HG02759 (cell line): ENCODE data around the gene KCNE4.

Experiments used
- ATAC-seq: cut with Tn5 transposase; IDR thresholded peaks from one replicate; pipeline ENCODE4 v1.9.1; 2021; ENCODE audit warnings: mild to moderate bottlenecking, moderate library complexity; ENCODE audit not compliant: unreplicated experiment

The KCNE4 gene, protein sequence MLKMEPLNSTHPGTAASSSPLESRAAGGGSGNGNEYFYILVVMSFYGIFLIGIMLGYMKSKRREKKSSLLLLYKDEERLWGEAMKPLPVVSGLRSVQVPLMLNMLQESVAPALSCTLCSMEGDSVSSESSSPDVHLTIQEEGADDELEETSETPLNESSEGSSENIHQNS

DNA sequence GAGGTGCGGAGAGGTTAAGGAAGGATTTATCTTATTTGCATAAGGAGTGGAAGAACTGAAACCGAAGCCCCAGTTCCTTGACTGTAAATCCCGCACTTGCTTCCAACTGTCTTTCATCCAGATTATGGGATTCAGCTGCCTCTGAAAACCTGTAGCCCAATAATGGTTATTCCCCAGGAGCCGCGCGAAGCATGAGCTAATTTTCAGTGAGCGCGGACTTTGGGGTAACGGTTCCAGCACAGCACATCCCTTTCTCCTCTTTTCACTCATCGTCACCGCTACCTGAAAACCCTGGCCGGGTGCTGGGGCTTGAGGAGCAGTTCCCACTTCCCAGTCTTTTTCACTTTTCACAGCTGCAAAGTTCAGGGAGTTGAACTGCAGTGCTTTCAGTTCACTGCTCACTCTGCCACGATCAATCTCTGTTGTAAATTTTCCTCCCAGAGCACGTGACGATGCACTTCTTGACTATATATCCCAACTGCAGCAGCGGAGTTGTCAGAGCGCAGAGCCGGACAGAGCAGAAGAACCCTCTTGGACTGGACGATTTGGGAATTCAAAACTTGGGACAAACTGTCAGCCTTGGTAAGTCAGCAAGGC lies at the start of gene KCNE4:
TSS of gene KCNE4 (plus strand) at position 498 of the 597 bp plus-strand sequence. CDS start 641 bp downstream, outside the sequence.
- ATAC-seq: no peak

DNA sequence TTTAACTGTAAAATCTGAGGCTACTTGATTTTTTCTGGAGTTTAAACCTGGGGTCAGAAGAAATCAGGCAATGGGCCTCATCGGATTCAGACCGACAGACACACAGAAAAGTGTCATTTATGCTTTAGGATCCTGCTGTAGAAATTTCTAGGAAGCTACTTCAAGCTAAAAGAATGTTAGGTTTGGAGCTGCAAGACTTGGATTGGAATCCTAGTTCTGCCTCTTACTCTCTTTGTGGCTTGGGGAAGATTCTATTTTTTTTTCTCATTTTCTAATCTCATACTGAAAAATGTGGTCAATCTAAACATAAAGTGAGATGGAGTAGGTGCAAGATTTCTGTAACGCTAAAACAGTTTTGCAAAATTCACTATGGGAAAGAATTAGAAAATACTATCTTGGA lies 48.8 kb upstream of the KCNE4 start:
- no peak for ATAC-seq

DNA sequence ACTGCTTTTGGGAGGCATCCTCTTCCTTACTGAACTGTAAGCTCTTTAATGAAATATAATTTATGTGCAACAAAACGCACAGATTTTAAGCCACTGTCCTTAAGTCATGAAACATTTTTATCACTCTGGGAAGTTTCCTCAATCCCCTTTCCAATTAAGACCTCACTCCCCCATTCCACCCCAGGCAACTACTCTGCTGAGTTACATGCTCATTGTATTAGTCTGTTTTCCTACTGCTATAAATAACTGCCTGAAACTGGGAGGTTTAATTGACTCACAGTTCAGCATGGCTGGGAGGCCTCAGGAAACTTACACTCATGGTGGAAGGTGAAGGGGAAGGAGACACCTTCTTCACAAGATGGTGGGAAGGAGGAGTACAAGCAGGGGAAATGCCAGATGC lies 46.5 kb upstream of the KCNE4 start:
- ATAC-seq: no peak

DNA sequence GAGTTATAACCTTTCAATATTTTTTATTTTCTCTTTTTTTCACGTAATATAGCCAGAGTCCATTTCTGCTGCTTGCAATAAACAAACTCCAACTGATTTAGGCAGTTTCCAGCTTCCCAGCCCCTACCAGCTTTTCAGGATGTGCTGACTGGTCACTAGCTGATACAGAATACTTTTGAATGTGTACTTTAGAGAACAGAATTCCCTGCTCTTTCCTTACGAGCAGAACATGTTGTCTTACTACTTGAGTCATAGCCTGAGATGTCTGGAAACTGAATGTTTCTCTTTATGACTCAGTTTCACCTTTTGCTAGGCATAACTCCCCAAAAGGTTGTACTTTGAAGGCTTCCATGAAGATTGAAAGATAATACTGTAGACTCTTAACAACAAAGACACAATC lies 44.5 kb upstream of the KCNE4 start:
- ATAC-seq: no peak

DNA sequence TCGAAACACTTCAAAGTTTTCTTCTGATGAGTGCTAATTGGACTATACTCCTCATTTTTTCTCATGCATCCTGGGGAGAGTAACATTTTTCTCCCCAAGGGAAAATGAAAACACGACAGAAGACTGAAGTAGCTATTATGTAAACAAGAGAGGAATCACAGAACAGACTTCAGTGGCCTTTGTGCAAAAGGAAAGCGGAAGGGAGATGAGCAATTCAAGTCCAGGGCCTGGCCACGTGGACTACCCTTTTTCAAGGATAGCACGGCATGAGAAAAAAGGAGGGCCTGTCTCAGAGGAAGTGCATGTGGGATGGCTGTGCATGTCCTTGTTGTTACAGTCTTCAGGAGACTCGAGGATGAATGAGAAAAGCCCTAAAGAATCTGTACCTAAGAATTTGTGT lies 43.8 kb upstream of the KCNE4 start:
- no peak for ATAC-seq

DNA sequence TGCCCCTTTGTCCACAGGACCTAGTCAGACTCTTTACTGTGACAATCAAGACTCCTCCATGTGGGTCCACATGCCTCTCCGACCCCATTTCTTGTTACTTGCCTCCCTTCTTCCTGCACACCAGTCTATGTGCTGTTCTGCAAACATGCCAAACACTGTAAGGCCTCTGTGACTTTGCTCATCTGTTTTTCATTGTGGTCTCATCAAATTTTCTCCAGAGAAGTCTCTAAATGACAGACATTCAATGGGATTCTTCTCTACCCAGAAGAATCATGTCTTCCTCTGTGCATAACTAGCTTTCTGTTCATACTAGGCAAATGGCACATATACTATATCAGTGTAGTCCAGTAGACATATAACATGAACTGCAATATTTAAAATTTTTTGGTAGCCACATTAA lies 43.0 kb upstream of the KCNE4 start:
- ATAC-seq: no peak

DNA sequence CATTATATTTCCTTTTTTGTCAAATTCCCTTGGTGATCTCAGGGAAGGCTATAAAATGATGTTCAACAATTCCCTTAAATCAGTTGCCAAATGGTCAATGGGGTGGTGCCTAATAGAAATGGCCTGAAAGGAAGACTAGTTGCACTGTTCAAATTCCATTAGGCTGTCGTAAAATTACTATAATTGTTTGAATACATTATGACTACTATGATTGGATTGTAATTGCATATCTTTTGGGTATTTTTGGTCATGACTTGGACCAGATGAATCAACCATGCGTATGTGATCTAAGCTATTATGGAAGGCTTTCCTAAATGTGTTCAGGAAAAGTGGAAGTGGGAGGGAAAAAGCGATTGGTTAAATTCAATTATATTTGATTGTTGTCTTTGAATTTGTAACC lies 41.3 kb upstream of the KCNE4 start:
- ATAC-seq: no peak

DNA sequence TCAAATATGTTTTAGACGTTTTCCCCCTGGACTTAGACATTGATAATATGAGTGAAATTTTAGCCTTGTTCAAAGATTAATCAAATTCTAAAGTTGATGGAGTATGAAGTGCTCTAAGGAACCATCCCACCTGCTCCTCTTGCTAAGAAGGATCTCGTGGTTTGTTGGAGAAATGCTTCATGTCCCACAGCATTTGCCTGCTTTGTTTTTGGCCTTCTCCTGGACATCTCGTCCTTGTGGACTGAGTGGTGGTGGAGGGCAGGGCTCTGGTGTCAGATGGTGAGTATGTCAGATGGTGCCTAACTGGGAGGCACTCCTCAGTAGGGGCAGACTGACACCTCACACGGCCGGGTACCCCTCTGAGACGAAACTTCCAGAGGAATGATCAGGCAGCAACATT lies 39.7 kb upstream of the KCNE4 start:
- no peak for ATAC-seq

DNA sequence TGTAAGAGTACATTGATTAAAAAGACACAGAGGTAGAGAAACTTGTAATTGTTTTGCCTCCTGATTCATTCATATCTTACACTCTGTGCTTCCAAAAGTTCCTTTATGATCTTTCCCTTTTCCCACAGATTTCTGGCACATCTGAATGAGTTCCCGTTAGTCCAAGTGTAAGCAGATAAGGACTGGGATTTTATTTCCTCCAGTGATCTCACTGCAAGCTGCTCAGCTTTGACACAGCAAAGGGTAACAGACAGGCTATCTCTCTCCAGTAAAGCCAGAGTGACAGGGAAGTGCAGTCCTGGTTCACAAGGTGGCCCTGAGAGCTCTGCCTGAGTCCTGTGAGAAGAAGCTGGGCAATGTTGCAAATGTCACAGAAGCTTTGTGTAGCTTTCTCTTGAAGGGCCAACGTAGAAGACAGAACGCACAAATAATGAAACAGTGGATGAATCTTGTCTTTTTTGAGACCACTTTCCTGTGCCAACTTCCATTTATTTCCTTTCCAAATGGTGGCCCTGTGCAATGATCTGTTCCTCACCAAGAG lies 32.5 kb upstream of the KCNE4 start:
- ATAC-seq: no peak

DNA sequence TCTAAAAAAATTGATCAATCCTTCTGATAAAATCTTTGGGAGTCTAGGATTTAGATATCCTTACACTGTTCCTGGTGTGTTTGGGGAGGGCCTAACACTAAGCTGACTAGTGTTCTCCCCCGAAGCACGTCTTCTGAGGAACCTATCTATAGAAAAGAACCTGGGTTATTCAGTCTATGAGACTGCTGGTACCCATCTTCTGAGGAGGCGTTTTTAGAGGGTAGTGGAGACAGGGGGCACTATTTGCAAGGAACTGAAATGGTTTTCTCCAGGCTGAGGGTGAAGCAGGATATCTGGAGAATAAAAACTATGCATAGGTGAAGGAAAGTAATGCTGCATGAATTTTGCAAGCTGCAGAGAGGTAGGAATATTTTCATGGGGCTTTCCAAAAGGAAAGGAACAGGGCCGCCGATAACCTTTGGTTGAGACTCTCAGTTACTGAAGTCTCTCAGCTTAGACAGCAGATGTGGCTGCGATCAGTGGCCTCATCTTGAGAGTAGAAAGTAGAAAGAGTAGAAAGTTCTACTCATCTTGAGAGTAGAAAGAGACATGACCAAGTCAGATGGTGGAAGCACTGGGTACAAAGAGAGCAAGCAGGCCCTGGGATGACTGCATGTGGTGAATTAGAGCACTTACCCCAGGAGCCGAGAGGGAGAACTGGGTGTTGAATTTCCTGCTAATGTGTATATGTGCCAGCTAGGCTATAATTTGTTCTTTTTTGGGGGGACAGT lies 31.8 kb upstream of the KCNE4 start:
- ATAC-seq: peak; percentile 96

DNA sequence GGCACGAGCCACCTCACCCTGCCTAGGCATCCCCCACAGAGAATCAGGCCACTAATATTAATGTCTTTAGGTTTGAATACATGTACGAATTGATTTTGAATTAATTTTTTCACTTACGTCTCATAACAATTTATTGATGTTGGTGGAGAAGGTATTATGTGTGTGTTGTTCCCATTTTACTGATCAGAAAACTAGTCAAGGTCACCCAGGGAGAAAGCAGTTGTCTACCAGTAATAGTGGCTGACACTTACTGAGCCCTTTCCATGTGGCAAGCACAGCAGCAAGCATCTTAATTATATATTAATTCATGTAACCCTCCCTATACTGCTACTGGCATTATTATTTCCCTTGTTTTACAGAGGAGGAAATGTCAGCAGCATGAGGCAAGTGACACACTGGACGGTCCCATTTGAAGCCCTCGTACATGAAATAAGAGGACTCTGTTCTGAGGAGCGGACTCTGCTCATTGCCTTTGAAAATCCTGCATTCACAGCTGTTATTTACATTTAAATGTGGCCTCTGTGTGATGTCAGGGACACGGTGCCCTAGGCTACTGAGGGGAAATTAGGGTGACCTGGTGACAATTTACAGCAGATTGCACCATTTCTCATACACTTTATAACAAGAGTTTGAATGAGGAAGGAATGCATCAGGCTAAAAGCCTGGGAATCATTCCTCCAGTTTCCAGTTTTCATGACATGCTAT lies 30.9 kb upstream of the KCNE4 start:
- no peak for ATAC-seq

DNA sequence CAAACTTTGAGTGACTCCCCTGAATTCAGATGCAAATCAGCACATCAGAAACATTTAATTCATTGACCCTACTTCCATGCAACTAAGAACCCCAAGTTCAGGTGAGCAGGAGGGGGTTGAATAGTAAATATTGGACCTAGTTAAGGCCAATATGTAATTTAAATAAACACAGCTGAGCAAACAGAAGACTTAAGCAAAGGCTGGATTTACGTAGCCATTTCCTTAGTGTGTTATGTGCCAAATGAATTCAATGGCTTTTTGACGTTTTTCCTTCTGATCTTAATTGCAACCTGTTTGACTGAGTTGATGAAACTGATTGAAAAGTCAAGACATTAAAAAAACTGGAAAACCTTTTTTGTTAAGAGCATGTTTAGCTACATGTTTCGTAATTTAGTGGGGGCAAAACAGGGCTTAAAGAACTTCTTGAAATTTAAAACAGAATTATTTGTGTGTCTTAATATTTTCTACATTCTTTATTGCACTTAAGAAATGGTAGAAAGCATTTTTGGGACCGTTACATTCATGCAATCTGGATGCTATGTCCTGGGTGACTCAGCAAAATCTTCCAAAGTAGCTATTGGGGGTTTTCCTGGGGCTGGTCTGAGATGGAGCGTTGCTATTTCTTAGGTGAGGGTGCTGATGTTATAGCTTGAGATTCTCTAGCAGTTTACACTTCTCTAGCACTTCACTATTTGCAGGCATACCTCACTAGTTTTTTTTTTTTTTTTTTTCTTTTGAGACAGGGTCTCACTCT lies 25.5 kb upstream of the KCNE4 start:
- no peak for ATAC-seq

DNA sequence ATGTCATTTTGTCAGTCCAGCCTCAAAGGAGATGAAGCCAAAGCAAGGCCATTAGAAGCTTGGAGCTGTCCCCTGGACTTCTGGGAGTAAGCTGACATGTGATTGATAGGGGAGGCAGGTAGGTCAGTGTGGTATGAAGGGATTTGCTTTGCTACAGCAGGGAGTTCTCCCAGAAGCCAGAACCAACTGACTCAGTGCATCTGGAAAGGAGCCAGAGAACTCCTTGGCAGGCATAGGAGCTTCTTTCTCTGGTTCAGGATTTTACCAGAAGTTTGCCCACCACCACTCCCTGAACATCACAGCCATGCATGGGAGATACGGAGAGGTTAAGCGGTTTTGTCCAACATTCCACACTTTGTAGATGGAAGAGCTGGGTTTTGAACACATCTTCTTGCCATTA lies 24.5 kb upstream of the KCNE4 start:
- ATAC-seq: no peak

DNA sequence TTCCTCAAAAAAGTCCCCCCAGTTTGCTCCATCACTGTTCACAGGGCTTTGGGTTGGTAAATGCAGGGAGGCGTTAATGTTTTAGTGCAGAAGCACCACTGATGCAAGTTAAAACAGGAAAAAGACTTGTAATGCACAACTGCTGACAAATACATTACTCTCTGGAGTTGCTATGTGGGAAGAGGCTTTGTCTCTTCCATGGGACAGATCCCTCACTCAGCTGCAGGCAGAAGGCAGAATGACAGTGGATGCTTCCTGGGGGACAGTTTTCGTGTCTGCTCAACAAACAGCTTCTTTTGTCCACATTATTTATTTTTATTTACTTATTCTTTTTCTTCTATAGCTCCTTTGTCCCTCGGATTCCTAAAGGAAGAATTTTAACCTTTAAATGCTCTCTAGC lies 22.7 kb upstream of the KCNE4 start:
- ATAC-seq: no peak

DNA sequence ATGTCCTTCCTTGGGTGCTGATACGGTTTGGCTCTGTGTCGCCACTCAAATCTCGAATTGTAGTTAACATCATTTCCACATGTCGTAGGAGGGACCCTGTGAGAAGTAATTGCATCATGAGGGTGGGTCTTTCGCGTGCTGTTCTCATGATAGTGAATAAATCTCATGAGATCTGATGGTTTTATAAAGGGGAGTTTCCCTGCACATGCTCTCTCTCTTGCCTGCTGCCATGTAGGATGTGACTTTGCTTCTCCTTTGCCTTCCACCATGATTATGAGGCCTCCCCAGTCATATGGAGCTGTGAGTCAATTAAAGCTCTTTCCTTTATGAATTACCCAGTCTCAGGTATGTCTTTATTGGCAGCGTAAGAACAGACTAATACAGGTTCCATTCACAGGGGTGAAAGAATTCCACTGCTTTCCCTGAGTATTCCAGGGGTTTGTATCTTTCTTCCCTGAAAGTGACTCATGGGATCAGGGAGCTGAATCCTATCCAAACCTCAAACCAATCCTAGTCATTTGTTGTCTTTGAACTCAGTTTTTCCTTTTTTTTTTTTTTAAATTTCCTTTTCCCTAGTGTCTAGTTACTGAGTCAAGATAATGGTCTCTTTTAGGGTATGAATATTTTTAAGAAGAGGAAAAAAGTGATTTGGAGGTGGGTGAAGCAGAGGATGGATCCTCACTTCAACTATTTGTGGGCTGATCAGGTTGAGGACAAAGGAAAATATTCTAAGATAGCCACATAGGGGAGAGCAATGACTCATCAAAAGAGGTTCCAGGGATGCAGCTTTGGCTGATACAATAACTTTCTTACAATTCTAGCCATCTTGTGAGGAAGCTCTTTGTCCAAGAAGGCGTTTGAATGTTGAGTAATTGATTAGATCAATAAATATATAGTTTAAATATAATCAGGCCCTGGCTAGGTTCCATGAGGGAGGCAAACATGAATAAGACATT lies 19.5 kb upstream of the KCNE4 start:
- ATAC-seq: no peak

DNA sequence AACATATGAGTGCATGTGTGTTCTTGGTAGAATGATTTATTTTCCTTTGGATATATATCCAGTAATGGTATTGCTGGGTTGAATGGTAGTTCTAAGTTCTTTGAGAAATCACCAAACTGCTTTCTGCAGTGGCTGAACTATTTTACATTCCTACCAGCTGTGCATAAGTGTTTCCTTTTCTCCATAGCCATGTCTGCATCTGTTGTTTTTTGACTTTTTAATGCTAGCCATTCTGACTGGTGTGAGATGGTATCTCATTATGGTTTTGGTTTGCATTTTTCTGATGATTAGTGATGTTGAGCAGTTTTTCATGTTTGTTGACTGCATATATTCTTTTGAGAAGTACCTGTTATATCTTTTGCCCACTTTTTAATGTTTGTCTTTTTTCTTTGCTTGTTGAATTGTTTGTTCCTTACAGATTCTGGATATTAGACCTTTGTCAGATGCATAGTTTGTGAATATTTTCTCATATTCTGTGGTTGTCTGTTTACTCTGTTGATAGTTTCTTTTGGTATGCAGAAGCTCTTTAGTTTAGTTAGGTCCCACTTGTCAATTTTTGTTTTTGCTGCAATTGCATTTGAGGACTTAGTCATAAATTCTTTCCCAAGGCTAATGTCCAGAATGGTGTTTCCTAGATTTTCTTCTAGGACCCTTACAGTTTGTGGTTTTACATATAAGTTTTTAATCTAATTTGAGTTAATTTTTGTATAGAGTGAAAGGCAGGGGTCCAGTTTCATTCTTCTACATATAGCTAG lies 17.6 kb upstream of the KCNE4 start:
- ATAC-seq: no peak

DNA sequence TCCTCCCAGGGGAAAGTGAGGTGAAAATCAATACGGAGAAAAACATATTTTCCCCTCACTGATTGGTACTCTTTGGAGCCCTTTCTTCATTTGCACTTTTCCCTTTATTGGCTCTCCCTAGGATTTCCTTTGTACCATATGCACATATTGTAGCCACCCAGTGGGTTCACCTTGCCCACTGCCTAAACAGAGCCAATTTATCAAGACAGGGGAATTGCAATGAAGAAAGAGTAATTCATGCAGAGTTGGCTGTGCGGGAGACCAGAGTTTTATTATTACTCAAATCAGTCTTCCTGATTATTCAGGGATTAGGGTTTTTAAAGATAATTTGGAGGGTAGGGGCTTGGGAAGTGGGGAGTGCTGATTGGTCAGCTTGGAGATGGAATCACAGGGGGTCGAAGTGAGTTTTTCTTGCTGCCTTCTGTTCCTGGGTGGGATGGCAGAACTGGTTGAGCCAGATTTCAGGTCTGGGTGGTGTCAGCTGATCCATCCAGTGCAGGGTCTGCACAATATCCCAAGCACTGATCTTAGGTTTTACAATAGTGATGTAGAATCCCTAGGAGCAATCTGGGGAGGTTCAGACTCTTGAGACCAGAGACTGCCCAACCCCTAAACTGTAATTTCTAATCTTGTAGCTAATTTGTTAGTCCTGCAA lies 15.1 kb upstream of the KCNE4 start:
- ATAC-seq: no peak

DNA sequence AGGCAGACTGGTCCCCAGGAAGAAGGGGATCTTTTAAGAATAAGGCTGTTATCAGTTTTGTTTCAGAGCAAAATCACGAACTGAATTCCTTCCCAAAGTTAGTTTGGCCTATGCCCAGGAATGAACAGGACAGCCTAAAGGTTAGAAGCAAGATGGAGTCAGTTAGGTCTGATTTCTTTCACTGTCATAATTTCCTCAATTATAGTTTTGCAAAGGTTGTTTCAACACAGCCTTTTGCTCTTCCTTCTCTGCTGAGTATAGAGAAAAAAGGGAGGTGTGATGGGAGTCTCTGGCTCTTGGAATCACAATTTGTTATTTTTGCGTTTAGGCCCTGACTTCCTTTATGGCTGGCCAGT lies 14.6 kb upstream of the KCNE4 start:
- no peak for ATAC-seq

DNA sequence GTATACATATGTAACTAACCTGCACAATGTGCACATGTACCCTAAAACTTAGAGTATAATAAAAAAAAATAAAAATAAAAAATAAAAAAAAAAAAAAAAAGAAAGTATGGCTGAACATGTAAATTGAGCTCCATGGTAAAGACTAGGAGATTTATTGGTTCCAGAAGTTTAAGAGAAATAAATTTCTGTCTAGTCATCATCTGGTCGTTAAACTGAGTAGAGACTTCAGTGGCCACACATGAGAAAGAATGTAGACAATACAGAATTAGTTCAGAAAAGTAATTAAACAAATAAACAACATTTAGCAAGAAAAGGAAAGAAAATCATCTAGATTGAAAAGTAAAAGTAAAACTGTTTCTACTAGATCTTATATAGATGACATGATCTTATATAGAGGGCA lies 12.4 kb upstream of the KCNE4 start:
- ATAC-seq: no peak
